Brain microvascular endothelial cell (primary cell): ENCODE measurements around the gene DLG2.
A peak's percentile ranks its signal among the peaks of the same experiment; 100 is the strongest.

ENCODE experiments used
- DNase-seq: peaks from one replicate; pipeline ENCODE4 v3.0.0-alpha.2; 2020
- H3K27ac ChIP-seq: fragments of 250-450 bp; sonication (Bioruptor Pico); 2 replicates; pipeline ENCODE4 v1.5.1; 2020; ENCODE audit warnings: mild to moderate bottlenecking, moderate library complexity
- H3K27me3 ChIP-seq: fragments of 250-450 bp; sonication (Bioruptor Pico); replicated peaks from 2 replicates; pipeline ENCODE4 v1.5.1; 2020; ENCODE audit warnings: mild to moderate bottlenecking
- H3K36me3 ChIP-seq: fragments of 250-450 bp; sonication (Bioruptor Pico); replicated peaks from 2 replicates; pipeline ENCODE4 v1.5.1; 2020; ENCODE audit warnings: mild to moderate bottlenecking
- H3K4me3 ChIP-seq: 2 replicates; pipeline ENCODE4 v1.5.1; 2011; ENCODE audit warnings: low read depth, mild to moderate bottlenecking, control low read depth, low read length, moderate library complexity
- CTCF ChIP-seq: IDR thresholded peaks from 2 replicates; pipeline ENCODE4 v1.5.1; 2011; ENCODE audit warnings: low read depth, mild to moderate bottlenecking, moderate library complexity, low read length, control low read depth, inconsistent platforms; ENCODE audit errors: missing control alignments
- in situ Hi-C: cut with HindIII; loops from 2 replicates; pipeline ENCODE4 v1.10.0; 2017; ENCODE audit warnings: low sequenced_read_pairs, low pct_ligation_motif_present

The DLG2 gene

GRCh38 chr11:83909579-83910534 lies 1717.3 kb downstream of the DLG2 start:
- Histone ChIP-seq H3K4me3 (no peak overlapping the region), H3K27ac (no peak overlapping the region), H3K36me3 (no peaks in the 10 kb centered on the region), H3K27me3 (no peaks in the 10 kb centered on the region)
- DNase-seq: no peak
- no peak for TF ChIP-seq CTCF
- in situ Hi-C loops: no loop called here

- no peak for TF ChIP-seq CTCF
- Histone ChIP-seq H3K4me3 (no peak overlapping the region), H3K27ac (no peak overlapping the region), H3K27me3 (no peaks in the 10 kb centered on the region), H3K36me3 (no peaks in the 10 kb centered on the region)
- in situ Hi-C loops: no loop called here
- DNase-seq: no peak
Measured at GRCh38 chr11:83908298-83908856, 1718.8 kb downstream of the DLG2 start.

DNA sequence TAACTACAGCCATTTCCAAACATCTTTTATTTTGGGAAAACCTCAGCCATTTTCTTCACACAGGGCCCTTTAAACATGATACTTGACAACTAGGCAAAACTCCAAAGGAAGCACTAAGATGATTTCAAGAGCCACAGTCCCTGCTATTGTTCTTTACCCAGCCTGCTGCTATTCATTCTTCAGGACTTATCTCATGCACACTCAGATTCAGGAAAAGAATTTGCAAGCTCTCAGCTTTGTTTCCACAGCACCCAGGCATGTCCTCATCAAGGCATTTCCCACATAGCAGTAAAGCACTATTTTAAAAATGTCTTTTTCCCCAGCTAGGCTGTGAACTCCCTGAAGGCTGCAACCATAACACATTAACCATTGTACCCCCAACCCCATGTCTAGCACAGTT lies 1731.6 kb downstream of the DLG2 start:
- in situ Hi-C loops: no loop called here
- H3K27ac ChIP-seq: no peak overlapping the region

GRCh38 chr11:83881428-83881827 lies 1745.7 kb downstream of the DLG2 start:
- H3K36me3 ChIP-seq: no peaks in the 10 kb centered on the region
- no peak overlapping the region for H3K4me3 ChIP-seq
- no peak for DNase-seq
- in situ Hi-C loops: no loop called here
- no peaks in the 10 kb centered on the region for H3K27me3 ChIP-seq
- no peak overlapping the region for H3K27ac ChIP-seq
- no peak for TF ChIP-seq CTCF

More for the DNA sequence above, 1731.6 kb downstream of the DLG2 start:
- H3K4me3 ChIP-seq: no peak overlapping the region
- TF ChIP-seq CTCF: no peak
- H3K36me3 ChIP-seq: no peaks in the 10 kb centered on the region
- no peaks in the 10 kb centered on the region for H3K27me3 ChIP-seq
- peak; percentile 27 for DNase-seq

DNA sequence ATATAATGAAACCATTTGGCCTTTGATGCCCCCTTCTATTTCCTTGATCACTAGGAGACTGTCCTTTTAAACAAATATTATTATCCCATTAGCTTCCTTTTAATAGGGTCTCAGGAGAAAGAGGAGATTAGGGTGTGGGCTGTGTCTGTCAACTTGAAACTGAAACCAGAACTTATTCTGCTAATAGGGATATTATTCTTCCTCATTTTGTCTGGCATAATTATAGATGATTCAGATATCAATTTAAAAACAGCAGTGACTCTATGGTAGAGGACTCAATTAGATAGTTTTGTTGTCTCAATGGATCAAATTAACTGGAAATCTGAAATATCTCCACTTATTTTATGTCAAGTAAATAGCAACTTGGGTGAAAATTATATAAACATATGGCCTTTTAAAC lies 1756.1 kb downstream of the DLG2 start:
- H3K4me3 ChIP-seq: no peak overlapping the region
- in situ Hi-C loops: no loop called here
- H3K27ac ChIP-seq: no peak overlapping the region
- no peaks in the 10 kb centered on the region for H3K36me3 ChIP-seq
- TF ChIP-seq CTCF: no peak
- DNase-seq: no peak
- no peaks in the 10 kb centered on the region for H3K27me3 ChIP-seq

DNA sequence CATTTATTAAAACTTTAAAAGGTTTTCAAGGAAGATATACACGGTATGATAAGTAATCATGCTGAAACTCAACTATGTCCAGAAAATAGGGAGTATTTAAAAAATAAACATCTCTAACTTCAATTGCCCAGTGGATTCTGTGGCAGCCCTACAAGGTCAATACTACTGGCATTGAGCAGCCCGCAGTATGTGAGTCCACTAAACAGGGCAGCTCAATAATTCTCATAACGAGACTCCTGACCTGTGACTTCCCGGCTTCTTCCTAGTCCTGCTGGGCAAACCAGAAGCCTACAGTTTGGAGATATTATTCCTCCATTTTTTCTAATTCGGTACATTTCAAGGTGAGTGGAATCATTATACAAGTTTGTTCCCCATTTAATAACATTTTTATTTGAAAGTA lies 1760.5 kb downstream of the DLG2 start:
- no peak overlapping the region for H3K27ac ChIP-seq
- H3K27me3 ChIP-seq: no peaks in the 10 kb centered on the region
- no peak for DNase-seq
- in situ Hi-C loops: no loop called here
- no peaks in the 10 kb centered on the region for H3K36me3 ChIP-seq
- no peak overlapping the region for H3K4me3 ChIP-seq
- no peak for TF ChIP-seq CTCF
